Measurements from ENCODE around the gene MR1. TPM values are rescaled to one million over a fixed set of nuclear protein-coding genes. Genes with fewer than 3 reads are reported as not detected.

MR1 gene
- total RNA-seq, 4 donors from 2014 or later: 1.00 to 8.6 (median 4.7) TPM

GRCh38 chr1:181101581-181102226, 67.9 kb downstream of the MR1 start:
- Histone ChIP-seq H3K4me3 (no peak overlapping the region), H3K4me1 (peaks cover 6 to 50% (median 36%) of the 10 kb centered on the region in 4 donors), H3K27ac (no peak overlapping the region), H3K9me3 (no peaks in the 10 kb centered on the region), H3K36me3 (no peaks in the 10 kb centered on the region), H3K27me3 (no peaks in the 10 kb centered on the region)
- intact Hi-C loops (cut with DNase I; ENCODE audit: low total_unique reads): no loop called here
- in situ Hi-C loops (cut with MboI; ENCODE audit: low pct_ligation_motif_present in 1 of 4, low pct_unique_long_range_greater_than_20kb in 1 of 4, low sequenced_read_pairs in 3 of 4): no loop called here
- DNase-seq: no peak
- 45 to 62% methylated on average over 4 to 9 of the region's 9 CpGs for WGBS, 2 donors (ENCODE audit: low coverage in 1 of 2)
- TF ChIP-seq CTCF (IDR thresholded peaks at IDR 0.05) (no peak), POLR2AphosphoS5 (IDR thresholded peaks at IDR 0.05) (no peak), POLR2A (IDR thresholded peaks at IDR 0.05) (no peak), EP300 (IDR thresholded peaks at IDR 0.05; ENCODE audit: low read depth) (no peak)

DNA sequence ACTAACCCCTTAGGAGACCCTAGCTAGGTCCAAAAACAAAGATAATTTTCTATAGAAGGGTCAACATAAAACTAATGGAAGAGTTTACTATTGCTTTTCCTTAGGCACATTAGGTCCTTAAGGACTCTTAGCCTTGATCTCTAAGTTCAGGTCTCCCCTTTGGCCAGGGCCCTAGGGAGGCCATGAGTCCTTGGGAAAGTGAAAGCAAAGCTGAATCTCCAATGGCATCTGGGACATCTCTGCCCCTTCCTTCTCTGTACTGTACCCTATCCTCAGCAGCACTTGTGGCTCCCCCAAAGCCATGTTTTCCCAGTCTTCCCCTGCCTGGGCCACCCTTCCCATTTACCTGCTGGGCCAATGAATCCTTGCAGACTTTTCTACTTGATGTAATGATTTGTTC, 69.1 kb downstream of the MR1 start:
- H3K4me1 ChIP-seq: peaks cover 6 to 47% (median 29%) of the 10 kb centered on the region in 4 donors
- TF ChIP-seq POLR2A (IDR thresholded peaks at IDR 0.05) (no peak), EP300 (IDR thresholded peaks at IDR 0.05; ENCODE audit: low read depth) (no peak), CTCF (IDR thresholded peaks at IDR 0.05) (no peak), POLR2AphosphoS5 (IDR thresholded peaks at IDR 0.05) (no peak)
- H3K27ac ChIP-seq: no peak overlapping the region
- in situ Hi-C loops (cut with MboI; ENCODE audit: low pct_ligation_motif_present in 1 of 4, low pct_unique_long_range_greater_than_20kb in 1 of 4, low sequenced_read_pairs in 3 of 4): no loop called here
- no peak for DNase-seq
- H3K27me3 ChIP-seq: no peaks in the 10 kb centered on the region
- no peaks in the 10 kb centered on the region for H3K9me3 ChIP-seq
- H3K4me3 ChIP-seq: no peak overlapping the region
- H3K36me3 ChIP-seq: no peaks in the 10 kb centered on the region
- intact Hi-C loops (cut with DNase I; ENCODE audit: low total_unique reads): no loop called here

DNA sequence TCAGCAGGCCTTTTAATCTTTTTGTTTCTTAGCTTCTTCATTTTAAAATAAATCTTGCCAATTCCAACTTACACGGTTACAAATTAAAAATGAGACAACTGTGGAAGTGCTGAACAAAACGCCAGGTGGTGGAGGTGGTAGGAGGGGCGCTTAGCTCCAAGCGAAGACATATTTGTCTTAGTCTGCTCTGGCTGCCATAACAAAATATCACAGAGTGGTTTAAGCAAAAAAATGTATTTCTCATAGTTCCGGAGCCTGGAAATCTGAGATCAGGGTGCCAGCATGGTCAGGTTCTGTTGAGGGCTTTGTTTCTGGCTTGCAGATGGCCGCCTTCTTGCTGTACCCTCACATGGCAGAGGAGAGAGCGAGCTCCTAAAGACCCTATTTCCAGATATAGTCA, 69.6 kb downstream of the MR1 start:
- no peak overlapping the region for H3K27ac ChIP-seq
- H3K4me1 ChIP-seq: peaks cover 6 to 47% (median 29%) of the 10 kb centered on the region in 4 donors
- intact Hi-C loops (cut with DNase I; ENCODE audit: low total_unique reads): no loop called here
- no peak for TF ChIP-seq POLR2AphosphoS5 (IDR thresholded peaks at IDR 0.05)
- no peak for TF ChIP-seq EP300 (IDR thresholded peaks at IDR 0.05; ENCODE audit: low read depth)
- TF ChIP-seq POLR2A (IDR thresholded peaks at IDR 0.05): no peak
- no peak for TF ChIP-seq CTCF (IDR thresholded peaks at IDR 0.05)
- in situ Hi-C loops (cut with MboI; ENCODE audit: low pct_ligation_motif_present in 1 of 4, low pct_unique_long_range_greater_than_20kb in 1 of 4, low sequenced_read_pairs in 3 of 4): no loop called here
- DNase-seq: no peak
- H3K36me3 ChIP-seq: no peaks in the 10 kb centered on the region
- no peaks in the 10 kb centered on the region for H3K27me3 ChIP-seq
- 94 to 100% methylated on average over 1 to 7 of the region's 7 CpGs for WGBS, 2 donors (ENCODE audit: low coverage in 1 of 2)
- no peaks in the 10 kb centered on the region for H3K9me3 ChIP-seq
- H3K4me3 ChIP-seq: no peak overlapping the region

DNA sequence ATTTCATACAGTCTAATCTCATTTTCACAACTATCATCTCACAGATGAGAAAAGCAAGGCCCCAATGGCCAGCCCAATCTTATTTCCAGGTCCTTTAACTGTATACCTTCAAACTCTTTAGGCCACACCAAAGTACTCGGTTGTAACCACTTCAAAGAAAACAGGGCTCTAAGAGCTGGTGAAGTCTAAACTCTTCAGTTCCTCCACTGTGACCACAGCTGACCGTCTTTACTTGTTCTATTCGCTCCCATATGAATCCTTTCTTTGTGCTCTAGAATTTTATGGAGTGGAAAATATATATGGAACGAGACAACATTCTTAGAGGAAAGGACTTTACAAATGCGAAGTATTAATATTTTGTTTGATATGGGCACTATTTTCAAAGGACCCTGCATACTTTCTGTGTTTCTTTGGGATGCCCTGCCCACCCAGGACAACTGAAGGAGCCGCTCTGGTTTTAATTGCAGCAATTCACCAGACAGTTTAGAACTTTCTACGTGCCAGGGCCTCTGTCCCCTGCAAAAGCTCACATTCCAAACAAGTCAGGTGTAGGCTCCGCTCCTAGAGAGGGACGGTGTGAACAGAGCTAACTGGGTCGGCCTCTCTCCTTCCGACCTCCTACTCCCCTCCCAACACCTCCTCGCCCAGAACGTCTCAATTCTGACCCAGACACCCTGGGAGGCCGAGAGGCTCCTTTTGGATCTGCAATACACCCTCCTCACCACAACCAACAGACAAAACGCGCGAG, 70.4 kb downstream of the MR1 start:
- no peaks in the 10 kb centered on the region for H3K9me3 ChIP-seq
- no peaks in the 10 kb centered on the region for H3K36me3 ChIP-seq
- in situ Hi-C loops (cut with MboI; ENCODE audit: low pct_ligation_motif_present in 1 of 4, low pct_unique_long_range_greater_than_20kb in 1 of 4, low sequenced_read_pairs in 3 of 4) (no loop called here), intact Hi-C loops (cut with DNase I; ENCODE audit: low total_unique reads) (loop anchor here (2.0 kb wide), 1 partner anchor 15 kb away; the partner anchor contains the start of gene IER5)
- TF ChIP-seq EP300 (IDR thresholded peaks at IDR 0.05; ENCODE audit: low read depth): no peak
- peak in 1 of 5 experiments; percentile 18 for TF ChIP-seq CTCF (IDR thresholded peaks at IDR 0.05)
- no peaks in the 10 kb centered on the region for H3K27me3 ChIP-seq
- peak overlapping the region; percentile 84 to 90 (median 88) for H3K27ac ChIP-seq
- peak overlapping the region; percentile 48 to 83 (median 75) for H3K4me3 ChIP-seq
- peaks cover 6 to 43% (median 27%) of the 10 kb centered on the region in 4 donors for H3K4me1 ChIP-seq
- 22 to 57% methylated on average over 5 to 17 of the region's 17 CpGs for WGBS, 2 donors (ENCODE audit: low coverage in 1 of 2)
- no peak for DNase-seq
